Endometrium (tissue), 2 donors: ENCODE results near the gene ZFYVE19.

Experiments used
- FAIRE-seq: peaks from 2 replicates; lab custom pipeline; 2012; peaks lifted over from hg19 to GRCh38; lab: Jason Lieb, UNC
- donor health status: control.
- donor health status: control.

Gene ZFYVE19, protein sequence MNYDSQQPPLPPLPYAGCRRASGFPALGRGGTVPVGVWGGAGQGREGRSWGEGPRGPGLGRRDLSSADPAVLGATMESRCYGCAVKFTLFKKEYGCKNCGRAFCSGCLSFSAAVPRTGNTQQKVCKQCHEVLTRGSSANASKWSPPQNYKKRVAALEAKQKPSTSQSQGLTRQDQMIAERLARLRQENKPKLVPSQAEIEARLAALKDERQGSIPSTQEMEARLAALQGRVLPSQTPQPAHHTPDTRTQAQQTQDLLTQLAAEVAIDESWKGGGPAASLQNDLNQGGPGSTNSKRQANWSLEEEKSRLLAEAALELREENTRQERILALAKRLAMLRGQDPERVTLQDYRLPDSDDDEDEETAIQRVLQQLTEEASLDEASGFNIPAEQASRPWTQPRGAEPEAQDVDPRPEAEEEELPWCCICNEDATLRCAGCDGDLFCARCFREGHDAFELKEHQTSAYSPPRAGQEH

DNA sequence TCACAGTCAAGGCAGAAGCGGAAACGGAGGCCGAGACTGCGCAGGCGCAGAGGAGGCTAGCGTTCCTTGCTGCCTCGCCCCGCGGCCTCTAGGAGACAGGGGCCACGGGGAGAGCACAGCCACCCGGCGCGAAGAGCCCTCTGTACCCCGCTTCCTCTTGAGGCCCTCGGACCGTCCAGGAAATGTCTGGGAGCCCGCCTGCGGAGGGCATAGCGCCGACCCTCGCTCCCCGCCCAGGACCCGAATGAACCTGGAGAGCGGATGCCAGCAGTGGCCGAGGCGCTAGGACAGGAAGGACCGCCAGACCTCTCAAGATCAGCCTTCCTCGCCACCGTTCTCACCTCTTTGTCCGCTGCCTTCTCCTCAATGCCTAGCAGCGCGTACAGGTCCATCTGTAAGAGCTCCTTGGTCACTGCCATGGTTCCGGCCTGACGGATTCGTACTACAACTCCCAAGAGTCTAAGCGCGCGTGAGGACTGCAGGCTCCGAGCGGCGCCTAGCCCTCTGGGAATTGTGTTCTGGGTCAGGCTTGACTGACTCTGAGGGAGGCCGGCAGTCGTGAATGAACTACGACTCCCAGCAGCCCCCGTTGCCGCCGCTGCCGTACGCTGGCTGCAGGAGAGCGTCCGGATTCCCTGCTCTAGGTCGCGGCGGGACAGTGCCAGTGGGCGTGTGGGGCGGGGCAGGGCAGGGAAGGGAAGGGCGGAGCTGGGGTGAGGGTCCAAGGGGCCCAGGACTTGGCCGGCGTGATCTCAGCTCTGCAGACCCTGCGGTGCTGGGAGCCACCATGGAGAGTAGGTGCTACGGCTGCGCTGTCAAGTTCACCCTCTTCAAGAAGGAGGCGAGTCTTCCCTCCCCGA lies at the start of gene ZFYVE19, which contains the start of gene DNAJC17:
TSS of gene ZFYVE19 (plus strand) at position 62 of the 860 bp plus-strand sequence. CDS start at position 563, 501 bp downstream.
TSS of gene DNAJC17 (minus strand) at position 446 of the 860 bp plus-strand sequence. CDS start at position 419, 27 bp downstream.
- FAIRE-seq: peak; percentile 83

DNA sequence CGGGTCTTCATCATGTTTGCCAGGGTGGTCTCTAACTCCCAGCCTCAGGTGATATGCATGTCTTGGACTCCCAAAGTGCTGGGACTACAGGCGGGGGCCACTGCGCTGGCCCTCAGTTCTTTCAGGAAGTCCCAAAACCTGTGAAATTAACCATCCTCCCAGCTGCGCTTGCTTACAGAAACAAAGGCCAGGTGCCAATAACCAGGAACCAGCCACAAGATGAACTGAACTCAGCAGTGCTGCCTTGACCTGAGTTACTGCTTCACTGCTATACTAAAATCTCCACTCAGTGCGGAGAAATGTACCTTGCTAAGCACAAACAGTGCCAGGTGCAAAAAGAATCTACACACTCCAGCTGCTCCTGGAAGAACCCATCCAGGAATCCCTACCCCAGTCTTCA lies 46.9 kb upstream of the ZFYVE19 start:
- FAIRE-seq: no peak

DNA sequence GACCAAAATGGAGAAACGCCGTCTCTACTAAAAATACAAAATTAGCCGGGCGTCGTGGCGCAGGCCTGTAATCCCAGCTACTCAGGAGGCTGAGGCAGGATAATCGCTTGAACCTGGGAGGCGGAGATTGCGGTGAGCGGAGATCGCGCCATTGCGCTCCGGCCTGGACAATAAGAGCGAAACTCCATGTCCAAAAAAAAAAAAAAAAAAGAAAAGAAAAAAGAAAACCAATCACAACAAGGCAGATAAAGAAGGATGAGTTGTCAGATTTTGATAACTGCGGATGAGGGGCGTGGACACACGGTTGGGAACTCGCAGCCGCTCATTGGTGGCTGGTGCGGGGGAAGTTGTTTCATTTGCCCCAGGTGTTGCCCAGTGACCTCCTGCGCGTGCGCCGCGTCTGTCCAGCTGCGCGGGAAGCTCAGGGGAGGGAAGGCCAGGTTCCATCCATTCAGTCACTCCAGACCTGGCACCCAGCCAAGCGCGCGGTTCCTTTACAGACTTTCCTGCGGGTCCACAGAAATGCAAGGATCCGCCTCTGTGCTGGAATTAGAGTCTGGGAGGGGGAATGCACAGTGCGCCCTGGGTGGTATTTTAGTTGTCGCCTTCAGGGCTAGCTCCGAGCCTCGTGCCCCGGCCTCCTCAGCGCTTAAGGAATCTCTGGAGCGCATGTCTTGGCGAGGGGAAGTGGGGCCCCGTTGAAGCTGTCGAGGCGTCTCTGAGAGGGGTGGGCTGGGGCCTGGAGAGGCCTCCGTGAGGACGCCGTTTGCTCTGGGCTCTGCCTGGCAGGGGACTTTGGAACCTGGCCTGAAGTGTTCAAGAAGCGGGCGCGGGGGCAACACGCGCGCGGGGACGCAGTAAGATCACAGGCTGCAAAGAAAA lies 43.7 kb upstream of the ZFYVE19 start:
- FAIRE-seq: no peak

DNA sequence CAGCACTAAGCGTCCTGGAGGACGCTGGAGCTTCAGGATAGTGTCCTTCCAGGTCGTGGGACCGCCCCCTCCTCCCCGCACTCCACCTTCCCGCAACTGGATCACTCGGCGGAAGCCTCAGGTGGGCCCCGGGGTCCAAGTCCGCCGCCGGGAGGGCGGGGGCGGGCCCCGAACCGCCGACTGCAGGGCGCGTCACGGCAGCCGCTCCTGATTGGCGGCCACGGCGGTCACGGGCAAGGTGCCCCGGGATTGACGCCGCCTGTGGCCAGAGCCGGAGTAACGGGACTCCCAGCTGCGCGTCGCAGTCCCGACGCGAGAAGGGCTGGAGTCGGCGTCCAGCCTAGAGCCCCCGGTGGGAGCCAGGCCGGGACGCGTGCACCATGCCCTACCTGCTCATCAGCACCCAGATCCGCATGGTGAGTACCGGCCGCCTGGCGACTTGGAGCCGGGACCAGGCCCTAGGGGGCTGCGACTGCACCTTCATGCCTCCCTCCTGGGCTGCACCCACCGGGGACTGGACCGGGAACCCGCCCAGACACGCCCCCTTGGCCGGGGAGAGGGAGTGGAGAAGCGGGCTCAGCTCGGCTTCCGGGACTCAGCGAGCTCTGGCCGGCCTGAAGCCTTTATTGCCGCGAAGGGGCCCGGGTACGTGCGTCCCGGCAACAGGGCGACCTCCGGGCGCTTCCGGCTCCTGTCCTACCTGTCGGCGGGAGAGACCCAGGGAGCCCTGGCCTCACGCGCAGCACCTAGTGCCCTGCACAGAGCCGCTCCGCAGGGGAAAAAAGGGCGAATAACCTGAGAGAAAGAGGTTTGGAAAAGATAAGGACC lies 42.9 kb upstream of the ZFYVE19 start, which contains the start of gene GCHFR:
TSS of gene GCHFR (plus strand) at position 268 of the 828 bp plus-strand sequence. CDS start at position 381, 113 bp downstream.
- FAIRE-seq: no peak

DNA sequence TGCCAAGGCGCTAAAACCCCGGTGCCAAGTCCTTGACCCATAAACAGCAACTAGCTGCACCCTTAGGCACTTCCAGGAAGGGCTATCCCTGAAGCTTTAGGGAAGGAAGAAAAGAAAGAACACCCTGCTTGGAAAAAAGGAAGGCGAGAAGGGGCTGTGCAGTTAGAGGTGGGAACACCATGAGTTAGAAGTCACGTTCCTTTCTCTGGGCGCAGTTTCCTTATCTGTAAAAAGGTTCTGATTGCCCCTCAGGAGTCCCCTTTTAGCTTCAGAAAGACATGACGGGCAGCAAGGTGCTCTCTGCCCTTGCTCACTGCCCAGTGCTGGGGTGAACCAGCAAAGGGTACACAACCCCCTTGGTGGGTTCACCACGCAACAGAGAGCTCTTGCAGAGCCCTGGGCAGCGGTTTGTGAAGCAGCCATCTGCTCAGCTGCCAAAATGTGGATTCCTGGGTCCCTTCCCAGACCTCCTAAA lies 42.2 kb upstream of the ZFYVE19 start:
- FAIRE-seq: no peak

DNA sequence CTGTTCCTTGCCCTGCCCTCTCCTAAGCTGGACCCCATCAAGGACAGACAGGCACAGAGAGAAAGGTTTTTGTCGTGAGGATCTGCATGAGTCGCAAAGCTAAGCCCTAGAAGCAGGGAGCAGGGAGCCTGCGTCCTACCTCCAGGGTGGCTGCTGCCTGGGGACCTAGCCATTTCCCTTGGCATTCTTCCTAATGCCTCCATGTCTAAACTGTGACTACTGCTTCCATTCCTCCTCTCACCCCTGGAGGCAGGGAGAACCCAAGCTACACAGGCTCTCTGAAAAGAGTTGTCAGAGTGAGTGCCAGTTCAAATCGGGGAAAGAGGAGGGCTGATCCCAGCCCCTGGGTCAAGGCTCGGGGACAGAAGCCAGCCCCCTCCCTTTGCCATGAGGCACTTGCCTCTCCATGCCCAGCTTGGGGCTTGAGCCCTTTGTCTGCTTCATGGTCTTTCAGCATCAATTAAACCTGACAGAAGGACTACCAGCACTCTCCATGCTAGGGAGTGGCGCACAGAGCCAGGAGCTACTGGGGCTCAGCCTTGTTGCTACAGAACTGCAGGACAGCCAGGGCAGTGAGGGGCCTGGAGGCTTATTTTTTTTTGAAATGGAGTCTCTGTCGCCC lies 40.6 kb upstream of the ZFYVE19 start:
- FAIRE-seq: no peak

DNA sequence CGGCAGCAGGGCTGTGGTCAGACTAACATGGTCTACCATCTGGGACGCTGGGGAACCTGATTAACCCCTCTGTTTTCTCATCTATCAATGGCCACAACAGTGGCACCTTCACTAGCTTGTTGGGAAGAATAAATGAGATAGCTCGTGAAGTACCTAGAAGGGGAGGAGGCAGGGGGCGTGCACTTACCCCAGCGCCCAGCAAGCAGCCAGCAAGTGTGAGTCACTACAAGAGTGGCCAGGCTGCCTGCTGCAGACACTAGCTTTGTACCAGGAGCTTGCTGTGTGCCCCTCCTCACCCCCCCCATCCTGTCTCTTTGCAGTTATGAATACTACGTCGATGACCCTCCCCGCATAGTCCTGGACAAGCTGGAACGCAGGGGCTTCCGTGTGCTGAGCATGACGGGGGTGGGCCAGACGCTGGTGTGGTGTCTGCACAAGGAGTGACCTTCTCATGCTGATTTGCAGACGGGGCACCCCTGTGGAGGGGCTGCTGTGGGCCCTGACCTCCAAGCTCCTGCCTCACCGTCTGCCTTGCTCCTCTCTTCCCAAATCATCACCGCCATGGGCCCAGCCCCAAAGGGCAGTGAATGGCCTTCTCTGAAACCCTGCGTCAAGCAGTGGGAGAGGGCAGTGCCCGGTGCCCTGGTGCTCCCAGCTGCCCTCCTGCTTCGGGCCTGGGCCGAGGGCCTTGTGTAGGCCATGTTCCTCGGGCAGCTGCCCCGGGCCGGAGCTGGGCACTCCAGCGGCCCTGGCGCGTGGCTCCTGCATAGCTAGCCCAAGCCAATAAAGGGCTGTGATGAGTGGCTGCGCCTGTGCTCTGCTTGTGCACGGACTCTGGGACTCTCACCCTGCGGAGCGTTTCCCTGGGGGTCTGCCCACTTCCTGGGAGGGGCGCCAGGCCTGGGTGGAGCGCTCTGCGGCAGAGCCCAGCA lies 39.7 kb upstream of the ZFYVE19 start:
- FAIRE-seq: no peak

DNA sequence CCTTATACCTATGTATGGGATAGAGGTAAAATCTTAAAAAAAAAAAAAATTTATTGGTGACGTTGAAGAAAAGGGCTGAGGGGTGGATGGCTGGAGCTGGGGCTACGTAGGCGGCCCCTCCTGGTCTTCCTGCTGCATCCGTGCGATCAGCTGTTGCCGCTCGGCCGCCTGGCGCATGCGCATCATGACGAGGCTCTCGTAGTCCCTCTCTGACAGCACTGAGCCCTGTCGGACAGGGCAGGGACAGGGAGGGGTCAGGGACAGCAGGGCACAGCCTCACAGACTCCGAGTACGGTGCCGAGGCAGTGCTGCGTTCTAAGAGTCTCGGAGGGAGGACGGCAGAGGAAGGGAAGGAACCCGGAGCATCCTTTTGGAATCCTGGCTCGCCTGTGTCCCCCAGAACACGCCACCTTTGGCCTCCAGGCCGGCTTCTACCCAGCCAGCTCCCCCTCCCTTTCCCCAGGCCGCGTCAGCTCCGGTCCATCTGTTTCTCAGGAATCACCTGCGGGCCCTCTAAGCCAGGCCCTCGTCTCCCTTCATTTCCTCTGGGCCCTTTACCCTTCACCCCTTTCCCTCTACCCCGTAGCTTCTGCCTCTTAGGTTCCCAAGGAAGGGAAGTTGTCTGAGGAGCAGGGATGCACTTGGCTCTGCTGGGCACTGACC lies 38.9 kb upstream of the ZFYVE19 start:
- no peak for FAIRE-seq

DNA sequence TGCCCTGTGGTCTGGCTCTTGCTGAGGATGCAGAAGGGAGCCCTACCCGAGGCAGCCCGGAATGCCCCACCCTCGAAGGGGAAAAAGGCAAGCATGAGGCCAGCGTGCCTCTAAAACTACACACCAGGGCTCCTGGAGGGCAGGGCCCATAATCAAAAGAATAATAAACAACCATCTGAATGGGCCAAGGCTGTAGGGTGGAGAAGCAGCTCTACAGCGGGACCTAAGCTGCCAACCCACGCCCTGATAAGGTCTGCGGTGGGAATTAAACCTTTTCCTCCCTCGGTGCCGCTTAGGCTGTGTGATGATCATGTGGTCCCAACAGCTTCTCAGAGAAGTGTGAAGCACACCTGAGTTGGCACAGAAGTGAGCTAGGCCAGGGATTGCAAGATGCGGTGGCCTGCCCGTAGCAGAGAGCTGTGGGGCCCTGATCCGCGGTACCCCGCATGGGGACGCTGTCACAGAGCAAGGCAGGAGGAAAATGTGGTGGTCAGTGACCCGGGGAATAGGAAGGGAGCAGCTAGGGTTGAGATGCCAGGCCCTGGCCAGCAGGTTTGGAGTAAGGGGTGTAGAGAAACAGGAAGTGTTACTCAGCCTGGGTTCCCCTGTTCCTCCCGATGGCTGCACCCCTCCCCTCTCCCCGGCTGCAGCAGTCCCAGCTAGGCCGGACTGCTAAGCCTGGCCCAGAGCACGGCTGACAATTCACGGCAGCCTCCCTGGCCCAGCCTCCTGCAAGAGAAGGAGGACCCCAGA lies 38.2 kb upstream of the ZFYVE19 start:
- no peak for FAIRE-seq

DNA sequence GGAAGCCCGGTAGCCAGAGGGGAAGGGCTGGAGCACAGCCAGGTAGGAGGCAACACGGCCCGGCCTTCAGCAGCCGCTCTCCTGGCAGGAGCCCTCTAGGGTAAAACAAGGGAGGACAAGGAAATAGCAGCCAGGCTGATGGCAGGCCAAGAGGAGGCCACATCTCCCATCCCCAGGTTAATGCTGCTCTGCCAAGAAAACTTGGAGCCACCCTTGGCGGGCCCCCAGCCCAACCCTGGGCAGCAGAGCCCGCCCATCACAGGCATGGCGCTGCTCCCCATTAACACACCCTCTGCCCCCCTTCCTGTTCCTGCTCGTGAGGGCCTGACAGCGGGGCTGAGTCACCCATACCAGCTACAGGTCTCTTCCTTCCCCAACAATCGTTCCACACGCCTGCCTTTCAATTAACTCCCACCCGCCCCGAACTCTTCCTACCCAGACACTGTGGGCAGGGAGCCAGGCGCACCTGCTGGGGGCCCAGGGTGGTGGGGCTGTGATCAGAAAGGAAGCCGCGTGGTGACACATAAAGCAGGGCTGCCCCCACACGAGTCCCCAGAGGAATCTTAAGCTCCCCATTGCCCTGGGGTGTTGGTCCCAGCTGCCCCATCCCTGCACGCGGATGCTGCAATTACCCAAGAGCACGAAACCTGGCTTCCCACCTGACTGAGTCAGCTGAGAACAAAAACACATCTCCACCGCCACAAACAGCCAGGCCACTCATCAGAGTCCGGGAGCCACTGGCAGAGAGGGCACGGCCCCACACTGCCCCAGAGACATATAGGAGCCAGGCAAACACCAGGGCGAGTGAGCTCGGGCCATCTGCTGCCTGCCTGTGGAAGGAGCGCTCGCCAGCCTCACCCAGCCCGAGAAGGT lies 37.4 kb upstream of the ZFYVE19 start, which contains the start of gene C15orf62:
TSS of gene C15orf62 (plus strand) at position 707 of the 873 bp plus-strand sequence. CDS start 516 bp downstream, outside the sequence.
- no peak for FAIRE-seq

DNA sequence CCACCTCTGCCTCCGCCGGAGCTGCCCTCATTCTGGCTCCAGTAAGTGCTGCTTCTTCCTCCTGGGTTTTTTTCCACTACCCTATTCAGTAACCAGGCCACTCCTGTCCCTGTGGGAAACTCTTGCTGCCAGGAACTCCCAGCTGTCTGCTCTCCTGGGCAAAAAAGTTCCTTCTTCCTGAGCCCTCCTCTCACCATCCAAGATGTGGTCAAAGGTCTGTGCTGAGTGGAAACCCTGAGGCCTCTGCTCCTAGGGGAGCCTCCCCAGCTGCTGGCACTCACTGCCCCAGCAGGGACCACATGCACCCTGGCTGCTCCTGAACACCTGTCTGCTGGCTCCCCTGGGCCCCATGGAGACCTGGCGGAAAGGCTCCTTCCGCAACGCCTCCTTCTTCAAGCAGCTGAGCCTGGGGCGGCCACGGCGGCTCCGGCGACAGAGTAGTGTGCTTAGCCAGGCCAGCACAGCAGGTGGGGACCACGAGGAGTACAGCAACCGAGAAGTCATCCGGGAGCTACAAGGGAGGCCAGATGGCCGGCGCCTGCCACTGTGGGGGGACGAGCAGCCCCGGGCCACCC lies 36.7 kb upstream of the ZFYVE19 start:
- FAIRE-seq: no peak

DNA sequence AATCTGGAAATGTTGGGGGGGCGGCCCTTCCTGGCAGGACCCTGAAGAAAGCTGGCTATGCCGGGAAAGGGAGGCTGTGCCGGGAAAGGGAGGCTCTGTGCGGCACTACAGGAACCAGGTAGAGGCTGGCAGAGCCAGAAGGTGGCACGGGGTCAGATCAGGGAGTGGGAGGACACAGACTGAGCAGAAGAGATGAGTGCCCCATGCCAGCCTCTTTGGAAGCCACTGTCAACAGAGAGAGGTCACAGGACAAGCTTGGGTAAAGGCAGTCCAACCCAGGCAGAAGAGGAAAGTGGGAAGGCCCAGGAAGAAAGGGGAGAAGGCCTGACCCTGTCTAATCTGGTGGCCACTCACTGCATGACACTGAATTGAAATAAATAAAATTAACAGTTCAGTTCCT lies 35.6 kb upstream of the ZFYVE19 start:
- no peak for FAIRE-seq

DNA sequence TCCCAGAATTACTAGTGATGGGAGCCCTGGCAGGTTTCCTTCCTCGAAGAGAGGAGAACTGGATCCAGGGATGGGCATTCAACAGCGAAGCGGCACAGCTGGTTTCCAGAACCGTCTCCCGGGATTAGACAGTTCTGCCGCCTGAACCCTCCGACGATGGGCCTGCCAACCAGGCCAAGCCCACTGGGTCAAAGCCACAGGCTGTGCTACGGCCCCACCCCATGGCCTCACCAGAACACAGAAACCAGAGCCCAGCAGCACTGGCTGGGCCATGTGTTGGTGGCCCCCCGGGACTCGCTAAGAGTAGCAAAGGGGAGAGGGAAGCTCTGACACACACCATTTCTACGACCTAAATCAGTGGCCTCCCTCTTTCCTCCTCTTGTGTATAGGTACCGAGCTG lies 34.9 kb upstream of the ZFYVE19 start:
- no peak for FAIRE-seq

DNA sequence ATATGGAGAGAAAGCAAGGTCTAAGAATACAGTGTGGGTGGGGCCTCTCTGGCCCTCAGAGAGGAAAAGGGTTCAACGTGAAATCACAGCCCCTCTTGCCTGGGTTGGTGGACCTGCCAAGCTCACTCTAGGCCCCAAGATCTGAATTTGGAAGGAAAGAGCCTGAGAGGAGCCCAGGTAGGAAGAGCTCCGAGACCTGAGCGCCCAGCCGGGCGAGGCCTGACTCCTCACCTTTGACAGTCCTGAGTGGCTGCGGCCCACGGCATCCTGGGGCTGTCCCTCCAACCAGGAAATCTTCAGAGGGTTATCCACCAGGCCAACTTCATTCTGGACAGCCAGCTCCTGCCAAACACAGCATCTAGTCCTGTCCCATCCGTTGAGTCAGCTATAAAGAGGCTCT lies 33.4 kb upstream of the ZFYVE19 start:
- no peak for FAIRE-seq

DNA sequence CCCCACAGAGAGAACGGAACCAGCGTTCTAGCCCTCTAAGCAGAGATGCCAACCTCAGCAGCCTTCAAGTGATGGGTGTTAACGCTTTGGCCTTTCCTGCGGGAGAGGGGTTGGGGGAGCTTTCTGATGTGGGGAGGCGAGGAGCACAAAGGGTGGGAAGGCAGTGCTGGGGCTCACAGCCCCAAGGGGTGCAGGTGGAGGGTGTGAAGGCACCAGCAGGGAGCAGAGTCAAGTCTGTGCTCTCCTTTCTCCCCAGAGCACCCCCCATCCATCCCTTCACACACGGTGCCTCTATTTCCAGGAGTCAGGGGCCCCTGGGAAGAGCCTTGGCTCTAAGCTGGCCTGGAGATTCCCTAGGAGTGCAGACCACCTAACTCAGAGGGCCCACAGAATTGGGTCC lies 33.0 kb upstream of the ZFYVE19 start:
- no peak for FAIRE-seq

DNA sequence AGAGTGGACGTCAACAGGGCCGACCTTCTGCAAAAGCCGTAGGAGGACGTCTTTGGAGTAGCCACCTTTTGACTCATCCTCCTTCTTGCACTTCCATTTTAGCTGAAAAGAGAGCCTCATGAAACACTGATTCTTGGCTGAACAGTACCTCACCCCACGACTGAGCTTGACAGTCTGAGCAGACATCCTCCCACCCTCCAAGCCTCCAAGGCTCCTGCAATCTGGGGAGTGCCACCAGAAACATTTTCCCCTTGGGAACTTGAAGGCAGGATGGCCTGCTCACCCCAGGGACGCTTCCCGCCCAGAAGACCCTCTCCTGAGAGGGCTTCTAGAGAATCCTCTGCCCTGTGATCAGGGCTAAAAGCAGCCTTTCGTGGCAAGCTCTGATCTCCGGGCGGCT lies 31.9 kb upstream of the ZFYVE19 start:
- no peak for FAIRE-seq
